ENCODE data around the gene TTC21A.

DNA sequence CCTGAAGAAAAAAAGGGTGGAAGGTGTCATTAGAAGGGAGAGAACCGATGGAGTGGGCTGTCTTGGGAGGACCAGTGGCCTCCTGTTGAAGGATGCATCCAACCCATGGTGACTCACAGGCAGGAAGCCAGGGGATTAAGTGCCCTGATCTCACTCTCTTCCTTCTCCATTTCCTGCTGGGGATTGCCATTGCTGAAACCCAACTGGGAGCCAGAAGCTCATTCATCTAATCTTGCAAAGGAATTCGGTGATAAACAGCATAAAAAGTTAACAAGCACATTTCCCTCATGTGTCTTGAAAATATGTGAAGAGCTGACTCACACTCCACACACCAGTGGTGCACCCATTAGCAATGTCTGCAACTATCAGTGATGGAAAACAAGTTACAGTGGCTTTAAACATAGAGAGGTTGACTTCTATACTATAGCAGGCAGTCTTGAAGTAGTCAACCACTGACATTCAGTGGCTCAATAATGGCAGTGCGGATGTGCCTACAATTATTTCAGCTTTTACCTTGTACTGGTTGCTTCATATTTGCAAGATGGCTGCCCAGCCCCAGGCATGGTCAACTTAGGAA lies 58.7 kb downstream of the TTC21A start:
- TF ChIP-seq, protein P1, sequence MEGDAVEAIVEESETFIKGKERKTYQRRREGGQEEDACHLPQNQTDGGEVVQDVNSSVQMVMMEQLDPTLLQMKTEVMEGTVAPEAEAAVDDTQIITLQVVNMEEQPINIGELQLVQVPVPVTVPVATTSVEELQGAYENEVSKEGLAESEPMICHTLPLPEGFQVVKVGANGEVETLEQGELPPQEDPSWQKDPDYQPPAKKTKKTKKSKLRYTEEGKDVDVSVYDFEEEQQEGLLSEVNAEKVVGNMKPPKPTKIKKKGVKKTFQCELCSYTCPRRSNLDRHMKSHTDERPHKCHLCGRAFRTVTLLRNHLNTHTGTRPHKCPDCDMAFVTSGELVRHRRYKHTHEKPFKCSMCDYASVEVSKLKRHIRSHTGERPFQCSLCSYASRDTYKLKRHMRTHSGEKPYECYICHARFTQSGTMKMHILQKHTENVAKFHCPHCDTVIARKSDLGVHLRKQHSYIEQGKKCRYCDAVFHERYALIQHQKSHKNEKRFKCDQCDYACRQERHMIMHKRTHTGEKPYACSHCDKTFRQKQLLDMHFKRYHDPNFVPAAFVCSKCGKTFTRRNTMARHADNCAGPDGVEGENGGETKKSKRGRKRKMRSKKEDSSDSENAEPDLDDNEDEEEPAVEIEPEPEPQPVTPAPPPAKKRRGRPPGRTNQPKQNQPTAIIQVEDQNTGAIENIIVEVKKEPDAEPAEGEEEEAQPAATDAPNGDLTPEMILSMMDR (IDR thresholded peaks at IDR 0.05), result no peak
- TF ChIP-seq POLR2A (IDR thresholded peaks at IDR 0.05) (no peak), POLR2AphosphoS5 (IDR thresholded peaks at IDR 0.05; ENCODE audit: insufficient read depth in 1 of 2, low read depth in 1 of 2) (no peak)

All from vagina (tissue), 2 donors.